ENCODE measurements around the gene RIBC2. TPM values are rescaled to one million over a fixed set of nuclear protein-coding genes. Genes with fewer than 3 reads are reported as not detected.

Gene RIBC2, protein sequence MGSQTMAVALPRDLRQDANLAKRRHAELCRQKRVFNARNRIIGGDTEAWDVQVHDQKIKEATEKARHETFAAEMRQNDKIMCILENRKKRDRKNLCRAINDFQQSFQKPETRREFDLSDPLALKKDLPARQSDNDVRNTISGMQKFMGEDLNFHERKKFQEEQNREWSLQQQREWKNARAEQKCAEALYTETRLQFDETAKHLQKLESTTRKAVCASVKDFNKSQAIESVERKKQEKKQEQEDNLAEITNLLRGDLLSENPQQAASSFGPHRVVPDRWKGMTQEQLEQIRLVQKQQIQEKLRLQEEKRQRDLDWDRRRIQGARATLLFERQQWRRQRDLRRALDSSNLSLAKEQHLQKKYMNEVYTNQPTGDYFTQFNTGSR
- 0.87 and 3.0 TPM in 2 replicates for total RNA-seq

DNA sequence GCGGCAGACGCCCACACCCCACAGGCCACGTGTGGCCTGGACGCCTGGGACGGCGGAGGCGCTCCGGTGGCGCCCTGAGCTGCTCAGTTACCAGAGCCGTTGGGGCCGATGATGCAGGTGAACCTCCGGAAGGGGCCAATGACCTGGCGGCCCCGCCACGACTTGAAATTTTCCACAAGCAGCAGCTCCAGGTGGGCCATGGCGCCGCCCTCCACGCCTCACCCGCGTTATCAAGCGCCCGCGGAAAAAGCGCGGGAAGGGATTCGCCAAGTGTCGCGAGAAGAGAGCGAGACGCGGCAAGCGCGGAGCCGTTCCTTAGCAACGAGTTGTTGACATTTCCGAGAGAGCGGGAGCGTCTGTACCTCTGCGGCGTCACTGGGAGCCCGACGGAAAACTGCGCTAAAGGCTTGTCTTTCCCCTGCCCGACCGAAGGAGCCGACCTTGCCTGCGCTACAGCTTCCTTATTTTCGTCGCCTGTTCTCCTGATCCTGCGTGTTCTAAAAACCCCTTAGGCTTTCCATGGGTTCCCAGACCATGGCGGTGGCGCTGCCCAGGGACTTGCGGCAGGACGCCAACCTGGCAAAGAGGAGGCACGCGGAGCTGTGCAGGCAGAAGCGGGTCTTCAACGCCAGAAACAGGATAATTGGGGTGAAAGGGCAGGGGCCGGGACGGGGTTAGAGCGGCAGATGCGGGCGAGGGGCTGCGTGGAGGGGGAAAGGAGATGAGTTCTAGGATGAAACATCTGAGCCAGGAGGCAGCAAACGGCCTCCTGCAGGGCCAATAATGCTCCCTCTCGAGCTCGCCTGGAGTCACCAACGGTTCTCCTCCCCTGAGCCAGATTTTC is at the start of gene RIBC2, which contains the start of gene SMC1B:
TSS of gene RIBC2 (plus strand) at position 326 of the 844 bp plus-strand sequence. CDS start at position 520, 194 bp downstream.
TSS of gene SMC1B (minus strand) at position 232 of the 844 bp plus-strand sequence. CDS start at position 200, 32 bp downstream.

Other genes starting within 250 kb of the RIBC2 start
- gene NUP50, start 249.8 kb upstream of the RIBC2 start, total RNA-seq = 40.6 and 62.2 TPM in 2 replicates
- gene KIAA0930, start 172.8 kb upstream of the RIBC2 start, total RNA-seq = 44.8 and 54.0 TPM in 2 replicates
- gene UPK3A, start 128.7 kb upstream of the RIBC2 start, total RNA-seq = not detected in 2 replicates
- 11.0 and 29.0 TPM in 2 replicates for gene FAM118A, start 103.8 kb upstream of the RIBC2 start, total RNA-seq
- gene SMC1B, start 94 bp upstream of the RIBC2 start, total RNA-seq = under 0.01 TPM in 1 of 2 replicates, not detected in the other
- gene FBLN1, start 89.2 kb downstream of the RIBC2 start, total RNA-seq = 94.1 and 164 TPM in 2 replicates